ENCODE measurements around the gene RRAS.
A peak's percentile ranks its signal among the peaks of the same experiment; 100 is the strongest.

Gene RRAS

GRCh38 chr19:49677231-49677900 lies 37.4 kb upstream of the RRAS start, which contains the start of gene PRMT1:
Gene PRMT1 (plus strand): TSS chr19:49677271. CDS start chr19:49677281, 10 bp downstream.
- DNase-seq (ENCODE audit: low read depth) = no peak

- DNase-seq (ENCODE audit: low read depth) = peak; percentile 100
Measured at GRCh38 chr19:49676784-49677230, 36.9 kb upstream of the RRAS start.

- peak; percentile 92 for DNase-seq (ENCODE audit: low read depth)
Measured at GRCh38 chr19:49676136-49676783, 36.3 kb upstream of the RRAS start.

- DNase-seq (ENCODE audit: low read depth) = peak; percentile 48
Measured at GRCh38 chr19:49672131-49672919, 32.4 kb upstream of the RRAS start.

DNA sequence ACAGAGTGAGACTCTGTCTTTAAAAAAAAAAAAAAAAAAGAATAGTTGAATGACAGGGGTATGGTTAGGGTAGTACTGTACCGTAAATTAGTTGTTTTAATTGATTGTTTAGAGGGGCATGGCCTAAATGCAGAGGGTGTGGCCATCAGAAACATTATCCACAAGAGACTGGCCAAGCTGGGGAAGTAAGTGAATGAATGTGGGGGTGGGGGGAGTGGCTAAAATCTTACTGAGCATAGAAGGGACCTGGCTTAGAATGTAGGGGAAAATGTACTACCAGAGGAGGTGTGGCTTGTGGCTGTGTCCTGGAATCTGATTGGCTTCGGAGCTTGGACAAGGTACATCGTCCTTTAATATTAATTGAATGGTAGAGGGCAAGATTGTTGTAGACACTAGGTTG lies 29.6 kb upstream of the RRAS start:
- DNase-seq (ENCODE audit: low read depth) = no peak

GRCh38 chr19:49667473-49667872 lies 27.5 kb upstream of the RRAS start:
- no peak for DNase-seq (ENCODE audit: low read depth)

GRCh38 chr19:49666120-49666444 lies 26.1 kb upstream of the RRAS start:
- DNase-seq (ENCODE audit: low read depth) = no peak

DNA sequence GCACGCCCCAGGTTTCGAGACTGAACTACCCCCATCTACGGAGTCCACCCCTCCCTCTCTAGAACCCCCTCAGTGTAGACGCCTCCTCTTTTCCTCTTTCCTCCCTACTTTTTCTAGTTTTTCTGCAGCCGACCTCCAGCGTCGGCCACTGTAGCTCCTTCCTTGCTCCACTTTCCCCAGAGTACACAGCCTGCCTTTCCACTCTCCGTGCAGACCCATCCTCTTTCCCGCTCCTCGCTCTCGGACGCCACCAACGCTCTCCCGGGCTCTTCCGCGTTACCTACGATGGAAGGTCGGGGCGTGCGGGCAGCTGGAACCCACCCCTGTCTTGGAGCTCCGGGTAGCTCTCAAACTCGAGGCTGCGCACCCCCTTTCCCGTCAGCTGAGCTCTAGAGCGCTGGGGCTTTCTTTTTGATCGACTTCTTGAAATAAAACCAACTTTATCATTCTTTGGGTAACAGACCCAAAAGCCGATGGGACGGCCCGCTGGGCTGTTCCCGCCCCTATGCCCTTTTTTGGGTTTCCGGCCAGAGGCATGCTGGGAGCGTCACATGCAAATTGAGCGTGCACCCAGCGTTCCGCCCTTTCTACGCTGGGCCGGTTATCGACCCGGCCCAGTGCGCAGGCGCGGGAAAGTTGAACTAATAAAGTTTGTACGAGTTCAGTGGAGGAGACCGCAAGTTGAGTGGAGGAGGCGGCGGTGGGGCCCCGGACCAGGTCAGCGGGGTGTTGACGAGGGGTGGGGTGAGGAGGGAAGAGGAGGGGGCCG lies 25.6 kb upstream of the RRAS start, which contains the start of the genes BCL2L12 and IRF3:
TSS of gene BCL2L12 (plus strand) at position 583 of the 769 bp plus-strand sequence. CDS start 760 bp downstream, outside the sequence.
TSS of gene IRF3 (minus strand) at position 507 of the 769 bp plus-strand sequence. CDS start 1,019 bp downstream, outside the sequence.
- DNase-seq (ENCODE audit: low read depth) = peak; percentile 94

DNA sequence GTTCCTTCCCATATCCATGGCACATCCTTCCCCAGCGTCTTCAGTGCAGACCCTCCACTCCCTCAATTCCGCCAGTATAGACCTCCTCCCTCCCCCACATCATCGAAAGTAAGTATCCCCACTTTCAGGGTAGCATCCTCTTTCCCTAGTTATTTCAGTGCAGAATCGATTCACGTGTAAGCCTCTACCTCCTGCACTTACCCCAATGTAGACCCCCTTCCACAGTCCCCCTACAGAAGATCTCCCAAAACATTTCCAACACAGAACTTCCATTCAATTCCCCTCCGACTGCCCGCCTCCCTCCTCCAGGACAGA lies 25.1 kb upstream of the RRAS start:
- no peak for DNase-seq (ENCODE audit: low read depth)

GRCh38 chr19:49664171-49665035 lies 24.5 kb upstream of the RRAS start:
- DNase-seq (ENCODE audit: low read depth) = peak; percentile 53

- DNase-seq (ENCODE audit: low read depth) = no peak
Measured at GRCh38 chr19:49663224-49663623, 23.3 kb upstream of the RRAS start.

- DNase-seq (ENCODE audit: low read depth) = no peak
Measured at GRCh38 chr19:49662011-49662410, 22.1 kb upstream of the RRAS start.

DNA sequence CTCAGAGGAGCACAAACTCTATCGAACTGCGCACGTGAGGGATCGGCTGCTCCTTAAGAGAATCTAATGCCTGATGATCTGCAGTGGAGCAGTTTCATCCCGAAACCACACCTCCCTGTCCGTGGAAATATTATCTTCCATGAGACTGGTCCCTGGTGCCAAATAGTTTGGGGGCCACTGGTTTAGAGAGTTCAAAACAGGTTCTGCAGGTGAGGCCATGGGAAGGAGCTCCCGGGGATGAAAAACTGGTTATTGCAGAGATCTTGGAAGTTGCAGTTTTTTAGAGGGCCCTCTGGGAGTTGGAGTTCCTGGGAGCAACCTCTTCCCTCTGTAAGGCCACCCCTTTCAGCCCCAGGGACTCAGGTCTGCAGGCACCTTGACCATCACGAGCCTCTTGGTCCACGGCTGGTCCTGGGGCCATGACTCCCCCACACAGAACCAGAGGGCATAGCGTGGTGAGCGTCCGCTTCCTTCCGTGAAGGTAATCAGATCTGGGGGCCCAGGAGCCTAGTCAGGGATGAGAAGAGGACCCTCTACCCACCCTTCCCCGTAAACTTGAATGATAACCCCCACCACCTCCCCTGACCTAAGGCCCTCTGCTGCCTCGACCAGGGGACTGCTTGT lies 20.5 kb upstream of the RRAS start:
- no peak for DNase-seq (ENCODE audit: low read depth)

DNA sequence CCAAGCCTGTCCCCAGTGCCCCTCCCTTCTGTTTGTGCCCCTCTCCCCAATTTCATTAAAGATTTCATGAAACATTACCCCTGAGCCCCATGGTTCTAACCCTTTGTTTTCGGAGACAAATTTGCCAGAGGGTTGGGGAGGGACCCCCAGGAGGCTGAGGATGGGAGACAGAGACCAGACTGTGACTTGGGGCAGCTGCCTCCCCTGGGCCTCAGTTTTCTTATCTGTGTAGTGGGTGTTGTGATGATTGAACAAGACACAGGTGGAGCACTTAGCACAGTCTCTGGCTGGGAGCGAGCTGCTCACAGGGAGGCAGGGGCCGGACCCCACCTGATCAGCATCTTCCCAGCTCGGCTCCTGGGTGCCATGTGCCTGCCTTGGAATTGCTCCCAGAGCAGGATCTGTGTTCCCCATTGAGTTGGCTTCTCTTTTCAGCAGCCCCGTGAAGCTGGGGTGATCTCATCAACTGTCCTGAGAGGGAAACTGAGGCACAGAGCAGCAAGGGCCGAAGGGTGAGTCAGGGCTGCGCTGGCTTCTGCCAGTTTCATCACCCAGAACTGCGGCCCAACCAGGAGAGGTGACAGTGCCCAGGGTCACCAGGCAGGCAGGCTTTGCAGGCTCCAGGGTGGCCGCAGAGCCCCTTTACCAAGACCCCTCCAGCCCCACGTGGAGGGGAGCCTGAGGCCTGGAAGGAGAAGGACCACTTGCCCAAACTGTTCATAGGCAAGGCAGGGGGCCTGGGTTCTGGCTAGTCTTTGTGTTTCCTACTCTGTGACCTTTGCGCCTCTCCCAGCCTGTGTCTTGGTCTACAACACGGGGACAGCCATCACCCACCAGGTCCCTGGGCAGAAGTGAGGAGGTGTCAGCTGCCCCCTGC lies 18.9 kb upstream of the RRAS start:
- DNase-seq (ENCODE audit: low read depth) = no peak

GRCh38 chr19:49658139-49658517 lies 18.2 kb upstream of the RRAS start:
- DNase-seq (ENCODE audit: low read depth) = no peak

DNA sequence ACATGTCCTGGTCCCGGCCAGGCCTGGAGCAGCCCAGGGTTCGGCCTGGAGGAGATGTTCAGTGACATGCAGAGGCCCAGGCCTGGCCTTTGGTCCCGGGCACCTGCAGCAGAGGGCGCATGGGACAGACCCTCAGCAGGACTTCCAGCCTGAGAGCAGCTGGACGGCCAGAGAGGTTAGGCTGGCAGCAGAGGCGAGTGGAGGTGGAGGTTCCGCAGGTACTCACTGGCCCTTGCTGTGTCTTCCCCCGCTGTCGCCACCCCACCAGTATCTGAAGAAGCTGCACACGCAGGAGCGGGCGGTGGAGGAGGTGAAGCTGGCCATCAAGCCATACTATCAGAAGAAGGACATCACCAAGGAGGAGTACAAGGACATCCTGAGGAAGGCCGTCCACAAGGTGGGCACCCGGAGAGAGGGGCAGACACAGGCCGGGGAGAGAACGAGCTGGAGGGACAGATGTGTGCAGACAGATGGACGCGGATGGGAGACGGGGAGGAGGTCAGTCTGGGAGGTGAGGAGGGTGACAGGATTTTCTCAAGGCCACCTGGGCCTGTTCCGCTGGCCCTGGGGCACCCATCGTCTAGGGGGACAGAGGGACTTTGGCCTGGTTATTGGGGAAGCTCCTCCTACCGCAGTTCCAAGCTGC lies 17.7 kb upstream of the RRAS start:
- DNase-seq (ENCODE audit: low read depth) = no peak

DNA sequence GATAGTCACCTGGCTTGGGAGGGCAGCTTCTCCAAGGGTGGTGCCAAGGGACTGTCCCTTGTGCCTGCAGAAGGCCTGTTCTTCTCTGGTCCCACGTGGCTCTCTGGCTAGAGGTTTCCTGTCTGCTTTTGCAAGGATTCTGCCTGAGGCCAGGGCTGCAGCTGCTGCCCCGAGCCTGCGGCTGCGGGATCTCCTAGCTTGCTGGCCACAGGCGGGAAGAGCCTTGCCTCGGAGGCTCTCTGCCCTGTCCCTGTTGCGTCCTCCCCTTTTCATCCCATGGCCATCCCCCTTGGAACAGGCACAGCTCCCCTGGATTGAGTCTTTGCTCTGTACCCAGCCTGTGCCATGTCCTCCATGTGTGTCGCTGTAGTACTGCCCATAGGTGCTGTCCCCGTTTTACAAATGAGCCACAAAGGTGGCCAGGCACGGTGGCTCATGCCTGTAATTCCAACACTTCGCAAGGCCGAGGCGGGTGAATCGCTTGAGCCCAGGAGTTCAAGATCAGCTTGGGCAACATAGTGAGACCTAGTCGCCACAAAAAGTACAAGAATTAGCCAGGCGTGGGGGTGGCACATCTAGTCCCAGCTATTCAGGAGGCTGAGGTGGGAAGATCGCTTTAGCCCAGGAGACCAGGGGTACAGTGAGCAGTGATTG lies 16.6 kb upstream of the RRAS start:
- no peak for DNase-seq (ENCODE audit: low read depth)

DNA sequence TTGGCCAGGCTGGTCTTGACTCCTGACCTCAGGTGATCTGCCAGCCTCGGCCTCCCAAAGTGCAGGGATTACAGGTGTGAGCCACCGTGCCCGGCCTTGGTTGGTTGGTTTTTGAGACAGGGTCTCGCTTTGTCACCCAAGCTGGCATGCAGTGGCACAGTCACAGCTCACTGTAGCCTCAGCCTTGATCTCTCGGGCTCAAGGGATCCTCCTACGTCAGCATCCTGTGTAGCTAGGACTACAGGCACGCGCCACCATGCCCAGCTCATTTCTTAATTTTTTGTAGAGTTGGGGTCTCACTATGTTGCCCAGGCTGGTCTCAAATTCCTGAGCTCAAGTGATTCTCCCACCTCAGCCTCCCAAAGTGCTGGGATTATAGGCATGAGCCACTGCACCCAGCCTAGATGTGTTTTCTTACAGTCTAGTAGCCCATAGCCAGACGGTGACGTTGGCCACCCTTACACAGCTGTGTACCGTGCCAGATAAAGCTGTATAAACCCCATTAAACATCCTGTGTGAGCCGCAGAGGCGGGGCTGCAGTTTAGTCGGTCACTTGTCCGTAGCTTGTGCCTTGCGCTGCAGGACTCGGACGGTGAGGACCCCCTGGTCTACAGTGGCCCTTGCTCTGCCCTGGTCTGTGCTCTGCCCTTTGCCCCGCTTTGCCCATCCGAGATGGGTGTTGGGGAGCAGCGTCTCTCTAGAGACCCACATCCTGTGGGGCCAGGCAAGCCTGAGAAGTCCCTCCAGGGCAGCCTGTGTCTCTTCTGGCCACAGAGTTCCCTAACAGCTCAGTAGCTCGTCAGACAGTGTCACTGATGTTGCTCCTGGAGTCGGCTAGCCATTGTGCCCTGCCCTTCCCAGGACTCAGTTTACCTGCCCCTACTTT lies 15.9 kb upstream of the RRAS start:
- DNase-seq (ENCODE audit: low read depth) = no peak
